HepG2 (cell line): Measurements from ENCODE around the gene CDC42EP1. TPM values are rescaled to one million over a fixed set of nuclear protein-coding genes. Genes with fewer than 3 reads are reported as not detected.

Experiments used
- ATAC-seq: fragments of 200-7000 bp; cut with Tn5 transposase; 3 replicates; pipeline ENCODE4 v1.9.1; 2020; ENCODE audit warnings: mild to moderate bottlenecking, moderate library complexity
- BruUV-seq: library from RNA; stranded (reverse); fragments of 400-500 nt; replicated peaks from 2 replicates; lab custom pipeline; 2021; lab: Mats Ljungman, UMichigan
- CTCF ChIA-PET: fragments of 300-600 bp; formaldehyde crosslinking; extraction: SDS; loops from one replicate; lab custom pipeline; 2021; ENCODE audit warnings: low total read pairs, inconsistent platforms, low intra/inter-chr PET ratio; lab: Yijun Ruan, JAX
- POLR2A ChIA-PET: fragments of 350-600 bp; sonication (Branson Sonifier 250); formaldehyde crosslinking; loops from one replicate; lab custom pipeline; 2020; ENCODE audit warnings: antibody characterized with exemption, inconsistent platforms; lab: Yijun Ruan, JAX
- DNase-seq: peaks from one replicate; pipeline ENCODE4 v3.0.0-alpha.2; 2015; ENCODE audit warnings: low spot score
- FAIRE-seq: peaks from 3 replicates; lab custom pipeline; 2011; peaks lifted over from hg19 to GRCh38; lab: Jason Lieb, UNC
- H2AFZ ChIP-seq: one replicate; pipeline ENCODE4 v1.6.1; 2011; ENCODE audit warnings: low read length, inconsistent platforms
- H3K27ac ChIP-seq: fragments of 300-600 bp; 3 replicates; pipeline ENCODE4 v1.8.0; 2011; ENCODE audit warnings: mixed run types, mild to moderate bottlenecking, mixed read lengths, low read length, inconsistent platforms; ENCODE audit not compliant: insufficient read depth; ENCODE audit errors: extremely low read length
- H3K27me3 ChIP-seq, 2 experiments: fragments of 200-600 bp in 1 of 2; 2 replicates in 1 of 2; 3 replicates in 1 of 2; pipeline versions ENCODE4 v1.6.0 to v1.8.0; 2011; ENCODE audit warnings: low read length in 2 of 2, mild to moderate bottlenecking in 2 of 2, moderate library complexity in 2 of 2, inconsistent platforms in 1 of 2; ENCODE audit not compliant: insufficient read depth in 2 of 2, control insufficient read depth in 1 of 2
- H3K36me3 ChIP-seq, 2 experiments: fragments of 200-600 bp in 1 of 2; replicated peaks in 1 of 2; 2 replicates in 1 of 2; 3 replicates in 1 of 2; pipeline versions ENCODE4 v1.5.1 to v1.8.0; 2011; ENCODE audit warnings: low read length in 2 of 2, inconsistent platforms in 1 of 2; ENCODE audit not compliant: insufficient read depth in 2 of 2, control insufficient read depth in 1 of 2
- H3K4me1 ChIP-seq: 2 replicates; pipeline ENCODE4 v1.5.1; 2012; ENCODE audit warnings: low read length, inconsistent platforms; ENCODE audit not compliant: insufficient read depth
- H3K4me2 ChIP-seq: 2 replicates; pipeline ENCODE4 v1.6.0; 2011; ENCODE audit warnings: low read depth, low read length, inconsistent platforms
- H3K4me3 ChIP-seq, 3 experiments: fragments of 200-600 bp in 1 of 3; sonication (generic), shearing (Covaris generic) in 1 of 3; replicated peaks in 1 of 3; 2 replicates each; pipeline ENCODE4 v1.5.1; 2011 to 2016; ENCODE audit warnings: low read length in 3 of 3, inconsistent platforms in 2 of 3, low read depth in 2 of 3, mild to moderate bottlenecking in 2 of 3, control low read depth in 1 of 3, mixed read lengths in 1 of 3; ENCODE audit not compliant: insufficient read depth in 1 of 3
- H3K79me2 ChIP-seq: one replicate; pipeline ENCODE4 v1.6.1; 2011; ENCODE audit warnings: low read length, inconsistent platforms; ENCODE audit not compliant: insufficient read depth
- H3K9ac ChIP-seq: 2 replicates; pipeline ENCODE4 v1.6.0; 2011; ENCODE audit warnings: mild to moderate bottlenecking, low read depth, low read length, inconsistent platforms; ENCODE audit not compliant: insufficient read depth
- H3K9me3 ChIP-seq: 2 replicates; pipeline ENCODE4 v1.5.1; 2012; ENCODE audit warnings: mild to moderate bottlenecking, low read length
- H4K20me1 ChIP-seq: 2 replicates; pipeline ENCODE4 v1.6.0; 2011; ENCODE audit warnings: inconsistent platforms, mild to moderate bottlenecking, low read length, moderate library complexity; ENCODE audit not compliant: insufficient read depth
- ESRRA ChIP-seq: sonication (generic); formaldehyde crosslinking; IDR thresholded peaks from 2 replicates; pipeline ENCODE4 v1.5.1; 2020; ENCODE audit warnings: mild to moderate bottlenecking, low read depth, missing genetic modification reagents
- HES4 ChIP-seq: sonication (generic); formaldehyde crosslinking; IDR thresholded peaks from 2 replicates; pipeline ENCODE4 v1.9.0; 2021; ENCODE audit warnings: mild to moderate bottlenecking, missing genetic modification reagents, borderline replicate concordance
- MLX ChIP-seq: IDR thresholded peaks from 2 replicates; pipeline ENCODE4 v1.6.1; 2016
- PAX8 ChIP-seq: sonication (generic); formaldehyde crosslinking; IDR thresholded peaks from 2 replicates; pipeline ENCODE4 v1.8.0; 2022; ENCODE audit warnings: mild to moderate bottlenecking, missing genetic modification reagents, borderline replicate concordance
- SIN3A ChIP-seq: IDR thresholded peaks from 2 replicates; pipeline ENCODE4 v1.6.1; 2011; ENCODE audit warnings: low read depth, mild to moderate bottlenecking, control low read depth, low read length, borderline replicate concordance
- ZBTB49 ChIP-seq: sonication (generic); formaldehyde crosslinking; IDR thresholded peaks from 2 replicates; pipeline ENCODE4 v1.4.0; 2020; ENCODE audit warnings: missing genetic modification reagents, borderline replicate concordance
- ZBTB7A ChIP-seq: sonication (generic); formaldehyde crosslinking; IDR thresholded peaks from 2 replicates; pipeline ENCODE4 v1.8.0; 2022; ENCODE audit warnings: mild to moderate bottlenecking, missing genetic modification reagents
- ZNF414 ChIP-seq: sonication (generic); formaldehyde crosslinking; IDR thresholded peaks from 2 replicates; pipeline ENCODE4 v1.5.0; 2020; ENCODE audit warnings: missing genetic modification reagents
- ZNF451 ChIP-seq: sonication (generic); formaldehyde crosslinking; IDR thresholded peaks from 2 replicates; pipeline ENCODE4 v1.5.0; 2020; ENCODE audit warnings: mild to moderate bottlenecking, missing genetic modification reagents
- ZNF510 ChIP-seq: sonication (generic); formaldehyde crosslinking; IDR thresholded peaks from 2 replicates; pipeline ENCODE4 v1.4.0; 2020; ENCODE audit warnings: low read depth, mild to moderate bottlenecking, missing genetic modification reagents
- ZNF687 ChIP-seq: sonication (generic); formaldehyde crosslinking; IDR thresholded peaks from 2 replicates; pipeline ENCODE4 v1.5.1; 2020; ENCODE audit warnings: mild to moderate bottlenecking, missing genetic modification reagents, moderate library complexity
- ZSCAN12 ChIP-seq: sonication (generic); formaldehyde crosslinking; IDR thresholded peaks from 2 replicates; pipeline ENCODE4 v1.9.0; 2021; ENCODE audit warnings: mild to moderate bottlenecking, missing genetic modification reagents
- WGBS: methylation state at CpG from one replicate; pipeline ENCODE4 v1.1.6; 2017; ENCODE audit warnings: low lambda C conversion rate; 5-methylcytosine and 5-hydroxymethylcytosine counted together
- in situ Hi-C: cut with HindIII; loops from 2 replicates; pipeline ENCODE4 v1.10.0; 2017; ENCODE audit warnings: low pct_unique_long_range_greater_than_20kb; ENCODE audit not compliant: extremely low pct_ligation_motif_present
- intact Hi-C: fragments of 100-400 bp; cut with micrococcal nuclease; formaldehyde crosslinking; loops from one replicate; pipeline ENCODE4 v1.10.0; 2022; ENCODE audit not compliant: unreplicated experiment
- polyA plus RNA-seq, 8 experiments: library from polyadenylated mRNA; depleted of rRNA in 3 of 8; stranded (reverse) in 7 of 8; unstranded in 1 of 8; fragments of >200 nt; fragmentation: Illumina TruSeq in 4 of 8; extraction: Trizol in 4 of 8; gene quantifications; 2 replicates each; pipeline versions ENCODE4 v1.2.1 to v1.2.3, GENCODE V29; 2011 to 2016; ENCODE audit warnings: low read depth in 4 of 8, missing spikeins in 1 of 8, mixed read lengths in 1 of 8; ENCODE audit not compliant: insufficient read depth in 1 of 8
- total RNA-seq, 5 experiments: library from RNA; depleted of rRNA; stranded (reverse); fragments of >200 nt; fragmentation: Illumina TruSeq; extraction: Trizol; gene quantifications; 2 replicates each; pipeline ENCODE4 v1.2.3, GENCODE V29; 2016; ENCODE audit warnings: low read depth in 1 of 5

The CDC42EP1 gene
- total and polyA plus RNA-seq, 2 of the 13 experiments (the other 11 are each of a cell fraction or from before 2014, with no cell fraction given): 17.1 to 29.5 TPM

- Histone ChIP-seq H3K9ac (no peak overlapping the region), H3K27ac (no peak overlapping the region), H3K27me3 (no peaks in the 10 kb centered on the region), H3K9me3 (no peaks in the 10 kb centered on the region), H3K36me3 (peaks cover 12 to 31% of the 10 kb centered on the region in 2 experiments), H4K20me1 (peaks cover 42% of the 10 kb centered on the region), H3K79me2 (peaks cover 42% of the 10 kb centered on the region), H2AFZ (no peak overlapping the region), H3K4me1 (peaks cover 91% of the 10 kb centered on the region), H3K4me3 (no peak overlapping the region; a peak in 1 of 6 replicates), H3K4me2 (no peak overlapping the region)
- ATAC-seq: peak; percentile 27
- peak; percentile 61 for DNase-seq
- in situ Hi-C loops: no loop called here
- BruUV-seq: no TSS peak
- peak; percentile 75 for FAIRE-seq
- intact Hi-C loops: loop anchor here (1.0 kb wide), 1 partner anchor 22 kb away; no protein-coding TSS in a partner anchor
- 56% methylated on average over 13 of the region's 16 CpGs for WGBS
- ChIA-PET CTCF (interaction anchor here (1.3 to 5.4 kb wide), 5 partner anchors 20 to 95 kb away, joined by 3 to 66 read pairs (median 10); no protein-coding TSS in a partner anchor), POLR2A (interaction anchor here (1.0 to 17.5 kb wide), 12 partner anchors 10 to 76 kb away, joined by 3 to 976 read pairs (median 6); partner anchors contain the start of genes GGA1 and LGALS2)
- TF ChIP-seq MLX (CRISPR knock-in tag) (no peak), ZNF451 (CRISPR knock-in tag) (no peak), ZNF687 (peak; percentile 87), ZBTB49 (CRISPR knock-in tag) (no peak), ZBTB7A (CRISPR knock-in tag) (no peak), SIN3A (no peak), ZSCAN12 (CRISPR knock-in tag) (no peak), HES4 (no peak), PAX8 (CRISPR knock-in tag) (no peak), ESRRA (CRISPR knock-in tag) (no peak), ZNF510 (CRISPR knock-in tag) (no peak), ZNF414 (no peak)
Measured at GRCh38 chr22:37566903-37567798, 6.9 kb downstream of the CDC42EP1 start.
